HG03066 (cell line): ENCODE data around the gene STEAP2.

Source experiments
- ATAC-seq: cut with Tn5 transposase; IDR thresholded peaks from one replicate; pipeline ENCODE4 v1.9.1; 2021; ENCODE audit warnings: low read depth; ENCODE audit not compliant: unreplicated experiment

Gene STEAP2

GRCh38 chr7:90192876-90193750 lies 18.4 kb upstream of the STEAP2 start:
- no peak for ATAC-seq

- ATAC-seq = no peak
These were observed 16.4 kb upstream of the STEAP2 start for GRCh38 chr7:90194911-90195809.

- no peak for ATAC-seq
These were observed 9.9 kb upstream of the STEAP2 start for GRCh38 chr7:90201500-90202195.

GRCh38 chr7:90207956-90208355 lies 3.6 kb upstream of the STEAP2 start:
- ATAC-seq = no peak

GRCh38 chr7:90209776-90210175 lies 1.8 kb upstream of the STEAP2 start:
- ATAC-seq = no peak

DNA sequence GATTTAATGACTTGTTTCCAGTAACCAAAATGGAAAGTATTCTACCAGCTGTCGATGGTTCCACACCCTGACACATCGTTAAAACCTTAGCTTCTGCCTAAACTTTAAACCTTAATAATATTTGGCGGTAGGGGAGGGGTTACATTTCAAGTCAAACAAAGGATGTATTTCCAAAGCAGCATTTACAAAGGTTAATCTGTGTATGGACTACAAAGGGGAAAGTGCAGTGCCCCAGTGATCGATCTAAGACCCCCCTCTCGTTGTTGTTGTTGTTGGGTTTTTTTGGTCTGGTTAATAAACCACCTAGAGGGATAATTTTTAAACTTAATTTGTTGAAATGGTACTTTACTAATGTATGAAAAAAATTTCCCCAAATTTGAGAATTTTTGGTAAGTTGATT lies 1.1 kb upstream of the STEAP2 start:
- ATAC-seq = no peak

DNA sequence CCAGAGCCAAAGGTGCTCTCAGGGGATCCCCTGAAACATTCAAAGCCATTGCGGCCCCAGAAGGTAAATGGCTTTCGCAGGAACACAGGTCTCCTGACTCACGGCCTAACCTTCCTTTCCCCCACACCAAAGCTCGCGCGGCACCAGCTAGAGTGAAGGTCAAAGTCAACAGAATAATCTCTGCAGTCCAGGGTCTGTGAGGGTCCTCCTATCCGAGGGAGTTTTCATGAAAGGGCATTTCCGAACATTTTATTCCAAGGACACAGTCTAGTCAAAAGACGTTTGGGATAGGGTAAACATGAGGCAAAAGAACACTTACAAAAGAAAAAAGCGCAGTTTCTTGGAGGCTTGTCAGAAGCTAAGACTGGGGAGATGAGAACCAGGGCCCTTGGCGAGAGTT lies 559 bp upstream of the STEAP2 start:
- ATAC-seq = peak; percentile 5

DNA sequence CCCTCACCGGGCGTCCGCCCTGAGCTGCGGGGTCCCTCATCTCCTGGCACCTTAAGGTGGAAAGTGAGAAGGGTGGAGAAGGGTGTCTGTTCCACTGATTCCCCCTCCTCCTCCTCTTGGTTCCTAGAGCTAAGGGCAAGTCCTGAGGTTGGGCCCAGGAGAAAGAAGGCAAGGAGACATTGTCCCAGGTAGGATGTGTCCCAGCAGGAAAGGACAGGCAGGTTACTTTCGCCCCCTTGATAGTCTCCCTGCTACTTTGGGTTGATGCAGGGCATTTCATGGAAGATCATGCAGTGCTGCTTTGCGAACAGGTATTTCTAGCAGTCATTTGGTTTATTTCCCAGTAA lies 582 bp downstream of the STEAP2 start:
- no peak for ATAC-seq

- ATAC-seq = no peak
These were observed 2.0 kb downstream of the STEAP2 start for GRCh38 chr7:90213521-90213920.

DNA sequence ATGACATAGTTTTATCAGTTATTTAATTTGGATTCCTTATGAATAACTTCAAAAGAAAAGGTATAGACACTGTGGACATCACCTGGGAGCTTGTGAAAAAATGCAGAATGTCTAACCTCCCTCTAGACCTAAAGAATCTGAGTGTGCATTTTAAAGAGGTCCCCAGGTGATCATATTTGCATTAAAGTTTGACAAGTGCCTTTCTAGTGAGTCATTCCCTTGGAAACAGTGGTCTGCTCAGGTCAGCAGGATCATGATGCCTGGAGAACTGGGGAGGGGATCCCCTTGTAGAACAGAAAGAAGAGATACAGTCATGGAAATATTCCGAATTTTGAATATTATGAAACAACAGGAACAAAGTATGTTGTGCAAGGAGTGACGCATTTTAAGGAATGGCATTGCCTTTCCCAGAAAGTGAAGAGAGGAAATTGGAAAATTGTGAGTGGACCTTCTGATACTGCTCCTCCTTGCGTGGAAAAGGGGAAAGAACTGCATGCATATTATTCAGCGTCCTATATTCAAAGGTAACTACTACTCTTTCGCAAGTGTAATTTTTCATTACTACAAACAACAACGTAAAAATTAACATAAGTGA lies 4.6 kb downstream of the STEAP2 start:
- no peak for ATAC-seq

- no peak for ATAC-seq
These were observed 5.2 kb downstream of the STEAP2 start for GRCh38 chr7:90216771-90217170.

DNA sequence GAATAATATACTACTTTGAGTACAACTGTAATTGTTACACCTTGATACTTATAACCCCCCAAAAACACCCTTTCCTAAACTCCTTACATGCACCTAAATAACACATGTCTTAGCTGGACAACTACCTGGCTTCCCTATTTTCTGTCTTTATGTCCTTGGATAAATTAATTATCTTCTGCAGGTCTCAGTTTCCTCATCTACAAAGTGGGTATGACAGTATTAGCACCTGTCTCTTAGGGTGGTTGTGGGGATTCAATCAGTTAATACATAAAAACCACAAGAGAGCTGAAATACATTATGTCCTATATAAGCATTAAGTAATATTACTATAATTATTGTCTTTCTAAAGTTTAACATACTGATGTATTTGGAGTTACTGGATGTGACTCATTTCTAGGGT lies 10.8 kb downstream of the STEAP2 start:
- ATAC-seq = no peak

DNA sequence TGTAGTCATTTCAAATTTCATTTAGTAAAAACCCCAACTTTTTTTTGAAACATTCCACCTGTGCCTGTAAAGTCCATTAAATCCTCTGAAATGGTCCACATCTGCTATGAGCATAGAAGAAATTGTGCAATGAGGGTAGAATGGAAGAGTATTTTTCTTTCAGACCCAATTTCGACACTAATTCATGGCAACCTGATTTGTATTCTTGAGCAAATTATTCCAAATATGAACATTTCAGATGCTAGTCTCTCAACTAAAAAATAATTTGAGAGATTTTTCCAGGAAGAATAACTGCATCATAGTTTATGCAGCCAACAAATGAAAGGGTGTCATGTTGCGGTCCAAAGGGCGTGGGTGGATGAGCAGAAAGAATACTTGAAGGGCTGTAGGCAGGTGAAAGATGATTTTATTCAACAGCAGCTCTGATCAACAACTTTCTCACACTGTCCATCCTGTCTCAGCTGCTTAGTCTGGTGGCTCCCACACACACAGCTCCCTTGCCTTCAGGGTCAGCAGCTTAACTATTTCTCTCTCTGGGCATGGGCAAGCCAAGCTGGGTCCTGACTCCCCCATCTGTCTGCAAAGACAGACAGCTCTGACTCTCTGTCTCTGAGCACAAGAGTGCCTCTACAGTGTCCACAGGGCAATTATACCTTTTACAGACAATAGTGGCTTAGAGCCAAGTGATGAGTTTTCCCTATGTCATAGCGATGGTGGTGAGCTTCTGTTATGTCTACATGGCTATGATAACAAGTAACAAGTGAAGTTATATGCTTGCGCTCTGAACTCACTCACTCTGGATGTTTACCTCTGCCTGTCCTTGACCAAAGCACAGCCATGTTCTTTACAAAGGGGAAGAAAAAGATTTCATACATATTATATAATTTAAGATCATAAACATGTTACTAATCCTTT lies 11.5 kb downstream of the STEAP2 start:
- no peak for ATAC-seq

DNA sequence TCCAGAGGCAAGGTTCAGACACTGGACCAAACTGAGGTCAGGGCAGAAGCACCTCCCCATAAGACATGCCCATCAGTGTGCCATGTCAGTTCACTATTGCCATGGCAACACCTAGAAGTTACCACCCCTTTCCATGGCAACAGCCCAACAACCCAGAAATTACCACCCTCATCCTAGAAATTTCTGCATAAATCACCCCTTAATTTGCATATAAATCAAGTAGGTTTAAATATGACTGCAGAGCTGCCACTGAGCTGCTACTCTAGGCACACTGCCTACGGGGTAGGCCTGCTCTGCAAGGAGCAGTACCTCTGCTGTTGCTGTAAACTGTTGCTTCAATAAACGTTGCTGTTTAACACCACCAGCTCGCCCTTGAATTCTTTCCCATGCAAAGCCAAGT lies 12.7 kb downstream of the STEAP2 start:
- ATAC-seq = no peak

- ATAC-seq = no peak
These were observed 13.6 kb downstream of the STEAP2 start for GRCh38 chr7:90225181-90225580.

GRCh38 chr7:90225601-90226000 lies 14.1 kb downstream of the STEAP2 start:
- no peak for ATAC-seq

- no peak for ATAC-seq
These were observed 15.7 kb downstream of the STEAP2 start for GRCh38 chr7:90227259-90227658.

GRCh38 chr7:90229682-90230081 lies 18.1 kb downstream of the STEAP2 start:
- no peak for ATAC-seq

DNA sequence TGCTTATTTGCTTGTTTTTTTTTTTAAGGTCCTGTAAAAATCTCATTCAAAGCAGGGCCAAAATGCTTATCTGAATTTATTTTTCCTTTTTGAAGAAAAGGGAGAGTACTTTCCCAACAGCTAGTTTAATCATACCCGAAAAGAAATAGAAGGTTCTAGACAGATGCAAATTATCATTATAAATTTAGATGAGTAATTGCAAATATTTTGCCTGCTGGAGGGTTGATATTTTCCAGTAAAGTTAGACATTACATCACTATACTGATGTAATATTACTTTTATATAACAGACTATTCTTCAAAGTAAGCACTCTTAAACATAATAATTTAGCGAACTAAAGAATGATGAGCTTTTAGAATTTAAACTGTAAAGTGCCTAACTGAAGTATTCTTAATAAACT lies 19.3 kb downstream of the STEAP2 start:
- ATAC-seq = no peak

- no peak for ATAC-seq
These were observed 19.8 kb downstream of the STEAP2 start for GRCh38 chr7:90231304-90231703.
